ENCODE results near the gene IRAG1. TPM values are rescaled to one million over a fixed set of nuclear protein-coding genes. Genes with fewer than 3 reads are reported as not detected.

The IRAG1 gene
- total RNA-seq, 2 donors from 2014 or later, result 3.5 to 18.7 TPM

- no peak overlapping the region for H3K27ac ChIP-seq
- H3K36me3 ChIP-seq, result no peaks in the 10 kb centered on the region
- TF ChIP-seq CTCF (IDR thresholded peaks at IDR 0.05), result no peak
- no peaks in the 10 kb centered on the region for H3K27me3 ChIP-seq
- H3K9ac ChIP-seq (ENCODE audit: low read depth in 2 of 2, low read length in 2 of 2), result no peak overlapping the region
- no peak for DNase-seq
- no peaks in the 10 kb centered on the region for H3K9me3 ChIP-seq
- intact Hi-C loops (cut with DNase I), result no loop called here
- no peak overlapping the region for H3K4me3 ChIP-seq
- H3K4me1 ChIP-seq, result no peaks in the 10 kb centered on the region
Observed at GRCh38 chr11:10648871-10649270, 44.7 kb downstream of the IRAG1 start.

- Histone ChIP-seq H3K4me3 (no peak overlapping the region), H3K4me1 (no peaks in the 10 kb centered on the region), H3K9ac (ENCODE audit: low read depth in 2 of 2, low read length in 2 of 2) (no peak overlapping the region), H3K27me3 (no peaks in the 10 kb centered on the region), H3K36me3 (no peaks in the 10 kb centered on the region), H3K9me3 (no peaks in the 10 kb centered on the region), H3K27ac (no peak overlapping the region)
- intact Hi-C loops (cut with DNase I), result no loop called here
- no peak for DNase-seq
- TF ChIP-seq CTCF (IDR thresholded peaks at IDR 0.05), result no peak
Observed at GRCh38 chr11:10646681-10647355, 46.7 kb downstream of the IRAG1 start.

- Histone ChIP-seq H3K4me1 (no peaks in the 10 kb centered on the region), H3K36me3 (no peaks in the 10 kb centered on the region), H3K4me3 (no peak overlapping the region), H3K27me3 (no peaks in the 10 kb centered on the region), H3K9me3 (no peaks in the 10 kb centered on the region), H3K9ac (ENCODE audit: low read depth in 2 of 2, low read length in 2 of 2) (no peak overlapping the region), H3K27ac (no peak overlapping the region)
- no peak for DNase-seq
- intact Hi-C loops (cut with DNase I), result no loop called here
- no peak for TF ChIP-seq CTCF (IDR thresholded peaks at IDR 0.05)
Observed at GRCh38 chr11:10646005-10646404, 47.5 kb downstream of the IRAG1 start.

GRCh38 chr11:10645212-10645795 lies 48.3 kb downstream of the IRAG1 start:
- Histone ChIP-seq H3K9ac (ENCODE audit: low read depth in 2 of 2, low read length in 2 of 2) (no peak overlapping the region), H3K4me3 (no peak overlapping the region), H3K4me1 (no peaks in the 10 kb centered on the region), H3K27me3 (no peaks in the 10 kb centered on the region), H3K36me3 (no peaks in the 10 kb centered on the region), H3K9me3 (no peaks in the 10 kb centered on the region), H3K27ac (no peak overlapping the region)
- DNase-seq, result no peak
- TF ChIP-seq CTCF (IDR thresholded peaks at IDR 0.05), result no peak
- intact Hi-C loops (cut with DNase I), result no loop called here

Other genes starting within 250 kb of the IRAG1 start
- gene AMPD3, start 238.5 kb downstream of the IRAG1 start, total RNA-seq, result 1 to 10 TPM; 7.9 to 9.7 TPM
- gene RNF141, start 152.6 kb downstream of the IRAG1 start, total RNA-seq, result 10 to 100 TPM; 24.0 to 39.3 TPM
- 10 to 100 TPM; 10.3 to 29.3 TPM for gene LYVE1, start 125.1 kb downstream of the IRAG1 start, total RNA-seq
- gene CTR9, start 57.5 kb upstream of the IRAG1 start, total RNA-seq, result 10 to 100 TPM; 33.9 to 37.4 TPM
- 1,000 to 10,000 TPM; 1,073 to 1,080 TPM for gene EIF4G2, start 115.2 kb upstream of the IRAG1 start, total RNA-seq
- gene ZBED5, start 164.3 kb upstream of the IRAG1 start, total RNA-seq, result 10 to 100 TPM; 37.1 to 38.6 TPM